GM19023 (cell line): ENCODE measurements around the gene P2RY14.

Experiments used
- ATAC-seq: cut with Tn5 transposase; IDR thresholded peaks from one replicate; pipeline ENCODE4 v1.9.1; 2021; ENCODE audit warnings: mild to moderate bottlenecking, moderate library complexity; ENCODE audit not compliant: unreplicated experiment

The P2RY14 gene

GRCh38 chr3:151278230-151278629 lies at the start of gene P2RY14:
Gene P2RY14 (minus strand): TSS chr3:151278542. CDS start chr3:151214316, 64,226 bp downstream.
- ATAC-seq: no peak

DNA sequence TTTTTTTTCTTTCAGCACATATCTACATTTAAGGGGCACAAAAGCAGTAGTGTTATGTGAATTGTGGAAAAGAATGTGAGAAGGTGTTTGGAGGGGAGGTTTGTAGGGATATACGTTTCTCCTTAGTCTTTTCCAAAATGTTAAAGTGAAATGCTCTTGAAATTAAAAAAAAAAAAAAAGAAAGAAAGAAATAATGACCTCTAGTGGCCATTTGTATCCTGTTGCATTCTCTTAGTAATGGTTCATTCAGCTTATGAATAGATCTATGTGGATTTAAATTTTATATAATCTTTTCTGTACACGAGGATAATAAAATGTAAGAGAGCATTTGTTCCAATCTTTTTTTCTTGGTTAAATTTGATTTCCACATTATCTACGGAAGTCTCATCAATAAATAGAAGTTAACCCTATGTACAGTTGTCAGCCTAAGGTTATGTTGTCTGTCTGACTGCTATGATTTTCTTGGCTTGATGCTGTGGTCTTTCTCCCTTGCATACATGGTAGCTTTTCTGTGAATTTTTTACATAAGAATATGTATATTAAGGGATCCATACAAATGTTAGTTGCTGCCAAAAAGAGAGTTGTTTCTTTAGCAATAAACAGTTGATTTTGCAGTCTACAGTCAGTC lies 49.3 kb upstream of the P2RY14 start:
- no peak for ATAC-seq

DNA sequence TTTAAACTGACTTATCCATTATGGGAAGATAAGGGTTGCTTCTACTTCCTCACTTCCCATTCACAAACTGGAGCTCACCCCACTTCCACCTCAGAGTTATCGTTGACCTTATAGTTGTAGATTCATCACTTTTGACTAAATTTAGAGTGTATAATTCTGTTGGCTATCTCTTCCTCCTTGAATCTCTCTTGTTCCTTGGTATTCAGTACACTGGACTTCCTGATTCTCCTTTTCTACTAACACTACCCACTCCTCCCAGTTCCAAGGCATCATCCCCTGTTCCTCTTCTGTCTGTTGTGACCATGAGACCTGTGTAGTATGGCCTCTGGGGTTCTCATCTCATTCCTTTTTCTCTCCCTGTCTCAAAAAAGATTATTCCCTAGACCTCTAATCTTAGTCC lies 44.2 kb upstream of the P2RY14 start:
- no peak for ATAC-seq

GRCh38 chr3:151321526-151321925 lies 43.2 kb upstream of the P2RY14 start:
- no peak for ATAC-seq

DNA sequence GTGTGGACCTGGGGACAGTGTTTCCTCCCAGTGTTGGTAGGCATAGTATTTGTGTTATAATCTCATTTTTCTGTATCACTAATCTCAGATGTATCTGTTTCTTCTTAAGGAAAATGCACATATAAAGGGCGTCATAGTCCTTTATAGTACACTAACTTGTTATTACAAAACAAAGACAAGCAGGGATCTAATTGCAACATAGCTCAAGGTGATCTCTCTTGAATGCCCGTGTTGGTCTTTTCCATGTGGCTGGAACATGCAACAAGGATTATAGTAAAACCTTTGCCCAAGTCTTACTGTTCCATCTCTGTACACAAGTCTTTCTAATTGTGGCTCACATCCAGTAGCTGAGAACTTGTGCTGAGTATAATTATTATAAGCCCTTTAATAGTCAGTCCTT lies 41.8 kb upstream of the P2RY14 start:
- no peak for ATAC-seq

- ATAC-seq: no peak
Measured at GRCh38 chr3:151319628-151320027, 41.3 kb upstream of the P2RY14 start.

- no peak for ATAC-seq
Measured at GRCh38 chr3:151318991-151319390, 40.6 kb upstream of the P2RY14 start.

- no peak for ATAC-seq
Measured at GRCh38 chr3:151318313-151318712, 40.0 kb upstream of the P2RY14 start.

DNA sequence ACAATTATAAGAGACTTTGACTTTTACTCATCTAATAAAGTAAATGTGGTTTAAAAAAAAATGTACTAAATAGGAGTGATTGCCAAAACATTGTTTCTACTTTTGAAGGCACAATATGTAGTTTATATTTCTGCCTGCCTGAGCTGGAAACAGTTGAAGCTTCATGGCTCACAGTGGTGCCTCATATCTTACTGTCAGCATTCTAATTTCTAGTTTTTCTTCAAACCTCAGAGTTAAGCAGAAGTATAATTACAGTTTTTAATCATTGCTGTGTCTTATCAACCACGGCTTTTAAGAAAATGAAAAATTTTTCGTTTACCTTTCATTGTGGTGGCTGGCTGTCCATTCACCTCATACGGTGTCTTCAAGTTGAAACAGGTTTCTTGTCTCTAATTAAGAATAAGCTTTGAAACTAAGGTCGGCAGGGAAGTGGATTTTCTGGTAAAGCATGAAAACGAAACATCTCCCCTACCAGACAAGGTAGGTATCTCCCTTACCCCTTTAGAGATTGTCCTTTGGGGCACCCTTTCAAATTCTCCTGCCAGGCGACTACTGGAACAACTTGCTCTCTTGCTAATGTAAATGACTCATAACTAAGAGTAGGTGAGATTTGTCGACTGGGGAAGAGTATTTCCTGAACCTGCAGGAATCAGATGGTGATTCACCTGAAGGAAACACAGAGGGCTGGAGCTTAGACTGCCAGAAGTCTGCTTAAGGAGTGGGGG lies 38.1 kb upstream of the P2RY14 start, which contains the start of gene GPR87:
Gene GPR87, minus strand, starts transcription at position 554 of the 725 bp plus-strand sequence. CDS start 16,720 bp downstream, outside the sequence.
- ATAC-seq: no peak

DNA sequence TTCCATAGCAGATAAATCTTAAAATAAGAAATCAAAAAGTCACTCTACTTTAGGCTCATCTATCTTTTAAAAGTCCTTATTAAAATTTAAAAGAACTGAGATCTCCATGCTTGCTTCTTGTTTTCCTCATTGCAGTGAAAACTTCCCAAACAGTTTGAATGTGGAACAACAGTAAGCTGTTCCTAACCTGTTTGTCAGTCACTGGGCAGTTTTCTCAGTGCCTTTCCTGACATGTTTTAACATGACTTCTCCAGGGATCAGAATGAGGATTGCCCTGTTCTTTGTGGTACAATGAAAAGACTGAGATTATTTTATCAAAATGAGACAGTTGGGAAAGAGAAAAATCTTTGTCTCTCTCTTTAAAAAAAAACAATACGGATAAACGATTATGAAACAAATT lies 37.5 kb upstream of the P2RY14 start:
- no peak for ATAC-seq

- no peak for ATAC-seq
Measured at GRCh38 chr3:151315136-151315535, 36.8 kb upstream of the P2RY14 start.

- ATAC-seq: no peak
Measured at GRCh38 chr3:151314593-151314992, 36.3 kb upstream of the P2RY14 start.

- ATAC-seq: no peak
Measured at GRCh38 chr3:151314137-151314536, 35.8 kb upstream of the P2RY14 start.

DNA sequence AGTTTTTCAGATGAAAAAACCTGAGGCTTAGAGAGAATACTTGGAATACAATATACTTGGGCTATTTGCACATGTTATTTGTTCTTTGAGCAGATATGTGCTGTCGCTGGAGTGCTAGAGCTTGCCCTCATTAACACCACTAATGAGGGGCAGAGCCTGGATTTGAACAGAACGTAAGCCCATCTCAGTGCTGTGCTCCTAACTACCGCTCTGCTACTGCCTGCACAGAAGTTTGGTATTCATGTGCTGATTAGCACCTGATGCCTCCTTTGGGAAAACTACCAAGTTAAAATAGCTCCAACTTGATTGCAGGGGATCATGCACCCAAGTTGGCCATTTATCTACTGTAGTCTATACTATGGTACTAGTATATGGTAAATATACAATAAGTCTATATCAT lies 34.6 kb upstream of the P2RY14 start:
- ATAC-seq: no peak

GRCh38 chr3:151309566-151309965 lies 31.2 kb upstream of the P2RY14 start:
- no peak for ATAC-seq

DNA sequence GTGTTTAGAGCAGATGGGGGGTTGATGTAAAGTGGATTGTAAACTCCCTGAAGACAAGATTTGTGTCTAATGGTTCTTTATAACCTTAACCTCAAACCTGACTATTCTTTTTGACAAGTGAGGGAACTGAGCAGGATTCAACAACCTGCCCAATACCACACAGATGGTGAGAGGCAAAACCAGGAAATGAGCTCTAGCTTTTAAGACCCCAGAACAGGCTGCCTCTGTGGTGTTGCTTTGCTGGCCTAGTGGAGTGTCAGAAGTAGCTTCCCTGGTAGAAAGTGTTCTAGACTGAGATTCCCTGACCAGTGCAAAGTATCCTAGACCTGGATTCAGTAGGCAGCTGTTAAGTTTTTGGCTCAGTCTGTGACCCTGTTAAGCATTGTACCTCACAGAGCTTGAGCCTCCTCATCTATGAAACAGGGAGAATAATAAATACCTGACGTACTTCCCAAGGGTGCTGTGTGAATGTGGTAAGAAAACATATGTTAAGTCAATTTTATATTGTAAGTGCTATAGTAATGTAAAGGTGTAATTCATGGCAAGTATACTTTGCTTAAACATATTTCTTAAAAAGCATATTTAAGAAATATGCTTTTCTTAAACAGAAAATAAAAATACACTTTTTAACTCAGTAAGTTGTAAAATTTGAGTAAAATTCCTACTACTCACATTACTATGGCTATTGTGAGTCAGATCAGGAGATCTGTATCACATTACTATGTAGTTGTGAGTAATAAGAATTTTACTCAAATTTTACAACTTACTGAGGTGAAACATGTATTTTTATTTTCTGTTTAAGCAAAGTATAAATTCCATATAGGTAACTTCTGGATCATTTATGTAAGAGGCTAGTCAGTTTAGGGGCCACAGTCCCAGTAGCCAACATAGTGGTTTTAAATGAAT lies 29.5 kb upstream of the P2RY14 start:
- ATAC-seq: no peak

- no peak for ATAC-seq
Measured at GRCh38 chr3:151307131-151307530, 28.8 kb upstream of the P2RY14 start.

DNA sequence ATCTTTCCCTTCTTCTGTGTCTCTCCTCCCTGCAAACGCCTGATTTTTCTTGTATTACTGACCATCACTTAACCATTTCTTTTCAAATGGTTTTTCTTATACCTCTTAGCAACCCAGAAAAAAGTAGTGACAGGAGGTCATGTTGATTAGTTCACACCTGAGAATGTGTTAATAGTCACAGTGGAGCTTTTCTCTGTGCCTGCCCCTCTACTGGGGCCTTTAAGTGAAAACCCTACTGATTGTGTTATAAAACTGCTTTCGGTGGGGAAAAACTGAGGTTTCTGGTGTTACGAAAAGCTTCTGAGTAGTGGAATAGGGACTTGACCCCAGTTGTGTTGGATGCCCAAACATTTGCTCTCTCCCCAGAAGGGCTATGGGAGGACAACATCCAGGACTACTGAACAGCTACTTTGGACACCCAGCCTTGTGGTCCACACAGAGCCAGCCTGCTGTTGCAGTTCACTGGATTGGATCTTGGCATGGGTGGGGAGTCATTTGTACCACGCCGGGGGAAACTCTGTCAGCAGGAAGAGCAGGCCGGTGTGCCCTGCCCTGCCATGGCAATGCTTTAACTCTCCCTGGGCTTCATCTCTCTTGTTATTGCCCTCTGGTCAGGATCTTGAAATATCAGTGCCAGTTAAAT lies 27.9 kb upstream of the P2RY14 start:
- no peak for ATAC-seq

DNA sequence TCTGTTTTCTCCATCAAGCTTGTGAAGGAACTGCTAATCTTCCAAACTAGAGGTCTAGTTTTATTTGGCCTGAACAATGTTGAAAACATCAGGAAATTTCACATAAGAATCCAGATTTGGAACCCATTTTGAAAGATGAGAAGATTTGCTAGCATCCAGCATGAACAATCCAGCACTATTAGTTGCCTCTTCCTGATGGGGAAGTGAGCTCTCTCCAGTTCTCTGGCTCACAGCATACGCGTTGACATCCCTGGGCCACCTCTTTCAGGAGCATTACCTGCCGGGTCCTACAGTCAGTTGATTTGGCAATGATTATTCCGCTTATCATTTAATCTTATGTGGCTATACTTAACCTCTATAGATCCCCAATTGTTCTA lies 27.4 kb upstream of the P2RY14 start:
- no peak for ATAC-seq

DNA sequence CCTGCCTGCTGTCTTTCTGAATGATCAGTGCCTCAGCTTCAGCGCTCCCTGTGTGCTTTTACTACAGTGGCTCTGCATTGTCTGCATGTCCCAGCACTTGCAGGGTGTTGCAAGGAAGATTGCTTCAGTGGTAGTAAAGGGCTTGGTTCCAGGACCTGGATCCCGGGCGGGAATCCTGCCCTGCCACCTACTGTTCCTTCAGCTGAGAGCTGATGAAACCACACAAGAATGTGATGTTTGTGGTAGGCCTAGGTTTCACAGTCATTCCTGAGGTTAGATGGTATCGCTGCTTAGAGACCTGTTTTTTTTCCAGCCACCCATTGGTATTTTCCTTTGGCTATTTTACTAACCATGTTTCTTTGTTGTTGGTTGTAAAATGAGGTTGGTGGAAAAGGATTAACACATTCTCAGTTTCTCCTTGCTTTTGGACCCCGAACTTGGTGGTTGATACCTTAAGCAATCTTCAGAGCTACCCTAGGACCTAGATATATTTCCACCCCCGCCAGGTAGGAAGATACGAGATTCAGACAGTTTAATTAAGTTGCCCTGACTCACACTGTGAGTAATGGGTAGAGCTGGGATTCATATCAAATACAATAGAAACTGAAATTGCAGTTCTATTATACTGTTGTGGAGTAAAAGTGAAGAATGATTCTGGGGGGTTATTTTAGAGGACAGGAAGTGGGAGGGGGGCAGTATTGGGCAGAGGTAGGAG lies 26.9 kb upstream of the P2RY14 start:
- ATAC-seq: no peak
